VCaP (cell line): Measurements from ENCODE around the gene UMAD1.
A peak's percentile ranks its signal among the peaks of the same experiment; 100 is the strongest.

Source experiments
- H3K27ac ChIP-seq: fragments of 450-650 bp; 2 replicates; pipeline ENCODE4 v1.5.1; 2017
- CTCF ChIP-seq: fragments of 450-650 bp; conservative IDR thresholded peaks from 2 replicates; pipeline ENCODE4 v1.5.1; 2017; ENCODE audit warnings: mild to moderate bottlenecking, moderate library complexity

Gene UMAD1

GRCh38 chr7:7740037-7740355, 99.4 kb downstream of the UMAD1 start:
- H3K27ac ChIP-seq, result no peak overlapping the region
- TF ChIP-seq CTCF, result no peak

GRCh38 chr7:7742223-7742622, 101.7 kb downstream of the UMAD1 start:
- TF ChIP-seq CTCF, result no peak
- no peak overlapping the region for H3K27ac ChIP-seq

- peak overlapping the region; percentile 64 for H3K27ac ChIP-seq
- TF ChIP-seq CTCF, result no peak
These were observed 104.7 kb downstream of the UMAD1 start for GRCh38 chr7:7745258-7745657.

GRCh38 chr7:7745966-7746365, 105.4 kb downstream of the UMAD1 start:
- peak overlapping the region; percentile 64 for H3K27ac ChIP-seq

GRCh38 chr7:7746458-7746857, 105.9 kb downstream of the UMAD1 start:
- TF ChIP-seq CTCF, result no peak
- H3K27ac ChIP-seq, result peak overlapping the region; percentile 64

More at GRCh38 chr7:7745966-7746365, 105.4 kb downstream of the UMAD1 start:
- TF ChIP-seq CTCF, result no peak

- TF ChIP-seq CTCF, result no peak
- H3K27ac ChIP-seq, result no peak overlapping the region
These were observed 110.2 kb downstream of the UMAD1 start for GRCh38 chr7:7750571-7751242.

GRCh38 chr7:7751243-7752092, 110.9 kb downstream of the UMAD1 start:
- TF ChIP-seq CTCF, result no peak
- H3K27ac ChIP-seq, result no peak overlapping the region
